DLD1 (cell line): ENCODE results near the gene TSHZ3.

ENCODE experiments used
- in situ Hi-C: cut with HindIII; loops from 2 replicates; pipeline ENCODE4 v1.10.0; 2017; ENCODE audit warnings: low sequenced_read_pairs

TSHZ3 gene, protein sequence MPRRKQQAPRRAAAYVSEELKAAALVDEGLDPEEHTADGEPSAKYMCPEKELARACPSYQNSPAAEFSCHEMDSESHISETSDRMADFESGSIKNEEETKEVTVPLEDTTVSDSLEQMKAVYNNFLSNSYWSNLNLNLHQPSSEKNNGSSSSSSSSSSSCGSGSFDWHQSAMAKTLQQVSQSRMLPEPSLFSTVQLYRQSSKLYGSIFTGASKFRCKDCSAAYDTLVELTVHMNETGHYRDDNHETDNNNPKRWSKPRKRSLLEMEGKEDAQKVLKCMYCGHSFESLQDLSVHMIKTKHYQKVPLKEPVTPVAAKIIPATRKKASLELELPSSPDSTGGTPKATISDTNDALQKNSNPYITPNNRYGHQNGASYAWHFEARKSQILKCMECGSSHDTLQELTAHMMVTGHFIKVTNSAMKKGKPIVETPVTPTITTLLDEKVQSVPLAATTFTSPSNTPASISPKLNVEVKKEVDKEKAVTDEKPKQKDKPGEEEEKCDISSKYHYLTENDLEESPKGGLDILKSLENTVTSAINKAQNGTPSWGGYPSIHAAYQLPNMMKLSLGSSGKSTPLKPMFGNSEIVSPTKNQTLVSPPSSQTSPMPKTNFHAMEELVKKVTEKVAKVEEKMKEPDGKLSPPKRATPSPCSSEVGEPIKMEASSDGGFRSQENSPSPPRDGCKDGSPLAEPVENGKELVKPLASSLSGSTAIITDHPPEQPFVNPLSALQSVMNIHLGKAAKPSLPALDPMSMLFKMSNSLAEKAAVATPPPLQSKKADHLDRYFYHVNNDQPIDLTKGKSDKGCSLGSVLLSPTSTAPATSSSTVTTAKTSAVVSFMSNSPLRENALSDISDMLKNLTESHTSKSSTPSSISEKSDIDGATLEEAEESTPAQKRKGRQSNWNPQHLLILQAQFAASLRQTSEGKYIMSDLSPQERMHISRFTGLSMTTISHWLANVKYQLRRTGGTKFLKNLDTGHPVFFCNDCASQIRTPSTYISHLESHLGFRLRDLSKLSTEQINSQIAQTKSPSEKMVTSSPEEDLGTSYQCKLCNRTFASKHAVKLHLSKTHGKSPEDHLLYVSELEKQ

DNA sequence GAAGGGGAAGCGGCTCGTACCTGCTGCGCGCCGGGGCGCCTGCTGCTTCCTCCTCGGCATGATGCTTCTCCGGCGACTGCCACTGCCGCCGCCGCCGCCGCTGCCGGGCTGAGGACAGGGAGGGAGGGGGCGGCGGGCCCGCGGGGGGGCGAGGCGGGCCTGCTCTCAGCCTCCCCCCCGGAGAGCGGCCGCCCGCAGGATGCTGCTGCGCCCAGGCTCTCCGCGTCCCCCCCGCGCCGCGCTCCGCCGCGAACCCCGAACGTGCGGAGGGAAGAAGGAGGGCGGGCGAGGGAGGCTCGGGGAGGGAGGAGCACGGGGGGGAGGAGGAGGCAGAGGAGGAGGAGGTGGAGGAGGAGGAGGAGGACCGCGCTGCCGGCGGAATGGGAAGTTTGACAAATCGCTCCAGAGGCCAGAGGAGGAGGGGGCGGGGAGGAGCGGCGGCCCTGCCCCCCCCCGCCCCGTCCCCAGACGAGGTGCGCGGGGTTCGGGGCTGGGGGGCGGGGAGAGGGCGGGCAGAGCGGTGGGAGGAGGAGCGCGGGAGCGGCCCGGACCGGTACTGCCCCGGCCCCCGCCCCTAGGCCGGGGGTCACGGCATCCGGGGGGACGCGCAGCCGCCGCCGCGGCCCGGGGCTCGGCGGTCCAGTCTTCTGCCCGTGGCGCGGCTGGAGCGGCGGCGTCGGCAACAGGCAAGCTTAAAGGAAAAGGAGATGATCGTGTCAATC lies at the start of gene TSHZ3:
Gene TSHZ3 (minus strand): TSS at position 277 of the 722 bp plus-strand sequence. CDS start 217 bp downstream, at position 60.
- in situ Hi-C loops: no loop called here

DNA sequence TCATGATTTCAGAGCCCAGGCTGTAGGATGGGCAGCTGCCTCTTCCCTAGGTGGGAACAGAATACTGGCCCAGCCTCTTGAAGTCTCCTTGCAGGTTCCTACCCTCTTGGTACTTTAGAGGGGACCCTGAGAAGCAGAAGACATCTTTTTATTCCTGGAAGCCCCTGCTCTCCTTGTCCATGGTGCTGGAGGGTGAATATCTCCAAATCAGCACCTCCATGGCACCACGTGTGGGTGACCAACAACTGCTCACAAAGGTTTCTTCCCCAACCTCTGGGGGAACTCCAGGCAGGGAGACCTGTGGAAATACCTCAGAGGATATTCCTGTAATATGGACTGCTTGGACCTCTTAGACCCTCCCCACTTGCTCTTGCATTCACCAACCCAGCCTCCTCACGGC lies 48.1 kb upstream of the TSHZ3 start:
- in situ Hi-C loops: no loop called here

DNA sequence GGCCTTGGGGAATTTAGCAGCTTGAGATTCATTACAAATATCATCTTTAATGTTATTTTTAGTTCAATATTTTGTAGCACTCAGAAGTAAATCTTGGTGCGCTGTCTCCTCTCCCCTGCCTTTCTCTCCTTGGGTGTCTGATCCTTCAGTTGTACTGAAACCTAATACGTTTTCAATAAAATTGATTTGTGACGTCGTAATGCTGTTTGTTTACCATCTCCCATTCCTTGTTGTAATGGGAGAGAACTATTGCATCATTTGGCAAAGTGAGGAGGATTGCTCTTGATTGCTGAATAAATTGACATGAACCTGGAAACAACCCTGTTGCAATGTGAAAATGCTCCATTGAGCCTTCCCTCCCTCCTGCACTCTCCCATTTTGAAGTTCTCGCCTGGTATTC lies 43.2 kb upstream of the TSHZ3 start:
- in situ Hi-C loops: no loop called here

GRCh38 chr19:31391518-31391917 lies 42.3 kb upstream of the TSHZ3 start:
- in situ Hi-C loops: no loop called here

GRCh38 chr19:31390711-31391110 lies 41.5 kb upstream of the TSHZ3 start:
- in situ Hi-C loops: no loop called here

GRCh38 chr19:31389874-31390273 lies 40.6 kb upstream of the TSHZ3 start:
- in situ Hi-C loops: no loop called here

DNA sequence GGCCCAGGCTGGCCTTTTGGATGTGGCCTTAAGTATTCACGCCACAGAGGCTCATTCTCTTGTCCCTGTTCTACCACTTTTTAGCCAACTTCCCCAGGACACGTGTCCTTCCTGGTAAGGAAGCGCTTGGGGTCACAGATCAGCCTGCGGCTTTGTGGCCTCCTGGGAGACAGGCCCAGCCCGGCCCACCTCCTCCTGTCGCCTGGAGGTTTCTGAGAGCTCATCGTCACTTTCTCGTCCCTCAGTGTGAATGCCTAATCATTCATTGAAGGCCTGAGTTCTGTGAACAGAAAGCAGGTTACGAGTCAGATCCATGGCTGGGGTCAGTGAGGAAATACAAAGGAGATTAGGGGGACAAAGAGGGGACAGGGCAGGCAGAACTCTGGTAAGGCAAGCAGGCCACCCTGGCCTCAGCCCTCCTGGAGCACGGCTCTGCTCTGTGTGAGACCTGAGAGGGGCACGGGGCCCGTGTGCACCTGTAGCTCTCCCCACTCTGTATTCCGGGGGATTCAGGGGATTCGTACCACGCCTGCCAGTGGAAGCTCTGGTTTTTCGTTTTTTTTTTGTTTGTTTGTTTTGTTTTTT lies 38.6 kb upstream of the TSHZ3 start:
- in situ Hi-C loops: no loop called here

DNA sequence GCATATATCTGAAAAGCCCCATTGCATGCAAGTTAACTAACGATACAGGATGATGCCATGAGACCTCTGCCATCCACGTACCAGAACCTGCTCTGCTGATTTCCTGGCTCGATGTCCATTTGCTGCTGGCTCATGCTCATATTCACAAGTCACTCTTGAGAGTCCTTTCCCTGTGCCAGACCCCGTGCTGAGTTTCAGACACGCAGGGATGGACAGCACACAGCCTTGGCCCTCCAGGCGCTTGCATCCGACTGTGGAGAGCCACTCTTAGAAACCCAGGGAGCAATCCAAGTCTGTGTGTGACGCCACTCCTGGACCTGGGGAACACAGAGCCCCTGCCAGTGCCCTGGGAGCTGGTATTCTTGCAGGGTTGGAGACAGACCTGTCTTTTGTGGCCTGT lies 37.6 kb upstream of the TSHZ3 start:
- in situ Hi-C loops: no loop called here

DNA sequence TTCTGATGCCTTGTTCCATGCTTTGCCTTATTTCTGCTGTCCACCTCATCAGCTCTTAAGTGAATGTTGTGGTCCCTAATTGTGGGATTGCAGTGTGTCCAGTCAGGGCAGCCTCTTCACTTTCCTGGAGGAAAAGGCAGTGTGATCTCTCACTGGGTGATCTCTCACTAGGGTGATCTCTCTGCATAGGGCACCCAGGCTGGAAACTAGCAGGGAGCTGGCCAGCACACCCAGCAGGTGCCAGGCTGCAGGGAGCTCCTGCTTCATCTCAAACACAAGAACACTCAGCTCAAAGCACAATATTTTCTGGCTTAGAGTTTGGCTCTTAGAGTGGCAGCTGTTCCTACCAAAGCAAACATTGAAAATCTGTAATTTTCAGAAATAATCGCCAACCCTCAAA lies 36.5 kb upstream of the TSHZ3 start:
- in situ Hi-C loops: no loop called here

DNA sequence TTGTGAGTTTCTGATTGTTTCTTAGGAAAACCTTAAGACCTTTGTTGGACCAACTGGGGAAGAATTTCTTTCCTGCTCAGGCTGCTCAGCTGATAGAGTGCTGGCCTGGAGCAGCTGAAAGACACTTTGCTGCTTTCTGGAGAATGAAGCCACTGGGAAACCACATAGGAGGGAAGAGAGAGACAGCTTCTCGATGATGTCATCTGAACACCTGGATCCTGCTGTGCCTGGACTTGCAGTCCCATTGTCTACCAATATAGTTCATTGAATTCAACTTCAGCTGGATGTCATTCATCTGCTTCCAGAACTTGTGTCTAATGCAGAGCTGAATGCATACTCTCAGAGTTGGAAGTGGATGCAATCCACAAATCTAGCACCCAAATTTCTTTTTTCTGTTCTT lies 34.3 kb upstream of the TSHZ3 start:
- in situ Hi-C loops: no loop called here

- in situ Hi-C loops: no loop called here
Observed at GRCh38 chr19:31380854-31381253, 31.6 kb upstream of the TSHZ3 start.

DNA sequence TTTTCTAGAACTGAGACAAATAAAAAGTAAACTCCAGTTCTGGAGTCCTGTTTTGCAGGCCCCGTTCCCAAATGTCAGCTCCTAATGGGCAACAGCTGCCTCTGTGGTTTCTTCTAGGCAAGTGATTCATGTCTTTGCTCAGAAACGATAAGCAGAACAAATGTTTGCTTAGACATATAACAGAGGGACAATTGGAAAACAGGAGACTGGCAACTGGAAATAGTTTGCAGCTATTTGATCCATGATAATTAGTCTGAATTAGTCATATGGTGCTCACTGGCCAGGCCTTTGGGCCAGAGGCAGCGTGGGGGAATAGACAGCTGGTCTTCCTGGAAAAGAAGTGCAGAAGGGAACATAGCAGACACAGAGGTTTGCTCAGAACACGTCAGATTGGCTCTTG lies 29.2 kb upstream of the TSHZ3 start:
- in situ Hi-C loops: no loop called here

DNA sequence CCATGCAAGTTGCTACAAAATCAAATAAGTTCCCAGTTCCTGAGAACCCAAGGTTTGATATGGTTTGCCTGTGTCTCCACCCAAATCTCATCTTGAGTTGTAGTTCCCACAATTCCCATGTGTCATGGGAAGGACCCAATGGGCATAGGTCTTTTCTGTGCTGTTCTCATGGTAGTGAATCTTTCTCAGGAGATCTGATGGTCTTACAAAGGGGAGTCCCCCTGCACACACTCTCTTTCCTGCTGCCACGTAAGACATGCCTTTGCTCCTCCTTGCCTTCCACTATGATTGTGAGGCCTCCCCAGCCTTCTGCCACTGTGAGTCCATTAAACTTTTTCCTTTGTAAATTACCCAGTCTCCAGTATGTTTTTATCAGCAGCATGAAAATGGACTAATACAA lies 28.5 kb upstream of the TSHZ3 start:
- in situ Hi-C loops: no loop called here

- in situ Hi-C loops: no loop called here
Observed at GRCh38 chr19:31372246-31372781, 23.1 kb upstream of the TSHZ3 start.

- in situ Hi-C loops: no loop called here
Observed at GRCh38 chr19:31370216-31370615, 21.0 kb upstream of the TSHZ3 start.

- in situ Hi-C loops: no loop called here
Observed at GRCh38 chr19:31364963-31365362, 15.7 kb upstream of the TSHZ3 start.

GRCh38 chr19:31361728-31362127 lies 12.5 kb upstream of the TSHZ3 start:
- in situ Hi-C loops: no loop called here

- in situ Hi-C loops: no loop called here
Observed at GRCh38 chr19:31357315-31357673, 8.1 kb upstream of the TSHZ3 start.

DNA sequence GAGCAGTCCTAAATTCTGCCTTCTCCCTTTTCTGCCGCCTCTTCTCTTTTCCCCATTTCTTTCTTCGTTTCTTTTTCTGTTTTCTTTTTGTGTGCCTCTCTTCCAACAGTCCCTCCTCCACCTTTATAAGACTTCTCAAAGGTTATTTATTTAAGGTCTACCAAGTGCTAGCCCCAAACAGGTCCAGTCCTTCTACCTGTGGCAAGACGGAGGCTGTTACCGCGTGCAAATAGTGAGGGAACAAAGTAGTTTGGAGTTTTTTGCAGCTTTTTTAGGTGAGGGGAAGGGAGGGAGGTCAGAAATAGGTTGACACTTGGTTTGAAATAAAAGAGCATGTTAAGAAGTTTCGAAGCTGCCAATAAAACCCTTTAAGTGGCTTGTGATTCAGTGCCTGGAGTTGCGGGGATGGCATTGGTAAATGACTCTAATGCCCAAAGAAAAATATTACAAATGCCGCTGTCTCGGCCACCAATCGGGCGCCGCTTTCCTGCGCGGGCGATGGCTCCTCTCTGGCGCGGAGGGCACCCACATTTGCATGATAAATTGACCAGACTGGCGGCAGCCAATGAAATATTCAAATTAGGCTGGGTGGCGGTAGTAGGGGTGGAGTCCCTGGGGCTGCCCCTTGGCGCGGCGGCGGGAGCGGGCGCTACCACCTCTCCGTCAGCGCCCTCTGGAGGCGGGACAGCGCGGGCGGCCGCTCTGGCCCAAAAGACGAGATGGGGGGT lies 7.5 kb upstream of the TSHZ3 start:
- in situ Hi-C loops: no loop called here
